ENCODE measurements around the gene NAA30. TPM values are rescaled to one million over a fixed set of nuclear protein-coding genes. Genes with fewer than 3 reads are reported as not detected.

NAA30 gene
- total RNA-seq, 2 donors from 2014 or later = 19.6 to 22.2 TPM

DNA sequence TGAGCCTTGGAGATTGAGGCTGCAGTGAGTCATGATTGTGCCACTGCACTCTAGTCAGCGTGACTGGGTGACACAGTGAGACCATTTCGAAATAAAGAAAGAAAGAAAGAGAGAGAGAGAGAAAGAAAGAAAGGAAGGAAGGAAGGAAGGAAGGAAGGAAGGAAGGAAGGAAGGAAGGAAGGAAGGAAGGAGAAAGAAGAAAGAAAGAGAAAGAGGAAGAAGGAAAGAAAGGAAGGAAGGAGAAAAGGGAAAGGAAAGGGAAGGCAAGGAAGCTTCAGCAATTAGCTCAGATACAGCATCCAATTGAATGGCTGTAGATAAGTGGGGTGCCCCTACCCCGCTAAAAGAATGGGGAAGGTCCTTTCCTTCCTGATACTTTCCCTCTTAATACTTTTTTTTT is 9.5 kb upstream of the NAA30 start:
- no peak overlapping the region for H3K27ac Mint-ChIP-seq
- H3K9me3 ChIP-seq (ENCODE audit: control insufficient read depth, low read length, poor library complexity, severe bottlenecking) = no peaks in the 10 kb centered on the region
- H3K4me1 Mint-ChIP-seq = no peaks in the 10 kb centered on the region
- DNase-seq (no peak), ATAC-seq (no peak)
- H3K27me3 Mint-ChIP-seq = no peaks in the 10 kb centered on the region
- H3K36me3 Mint-ChIP-seq (ENCODE audit: low read depth) = peaks cover 2% of the 10 kb centered on the region
- H3K4me3 Mint-ChIP-seq = no peak overlapping the region

DNA sequence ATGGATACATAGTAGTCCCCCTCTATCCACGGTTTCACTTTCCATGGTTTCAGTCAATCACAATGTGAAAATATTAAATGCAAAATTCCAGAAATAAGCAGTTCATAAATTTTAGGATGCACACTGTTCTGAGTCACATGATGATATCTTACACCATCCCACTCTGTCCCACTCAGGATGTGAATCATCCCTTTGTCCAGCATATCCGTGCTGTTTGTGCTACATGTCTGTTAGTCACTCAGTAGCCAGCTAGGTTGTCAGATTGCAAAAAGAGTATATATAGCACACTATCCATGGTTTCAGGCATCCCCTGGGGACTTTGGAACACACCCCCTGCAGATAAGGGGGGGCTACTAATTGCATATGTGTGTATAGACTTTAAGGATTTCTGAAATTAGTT is 8.1 kb upstream of the NAA30 start:
- Mint-ChIP-seq H3K27ac (no peak overlapping the region), H3K27me3 (no peaks in the 10 kb centered on the region), H3K4me1 (no peaks in the 10 kb centered on the region), H3K36me3 (ENCODE audit: low read depth) (peaks cover 2% of the 10 kb centered on the region), H3K4me3 (no peak overlapping the region)
- DNase-seq (no peak), ATAC-seq (no peak)
- no peaks in the 10 kb centered on the region for H3K9me3 ChIP-seq (ENCODE audit: control insufficient read depth, low read length, poor library complexity, severe bottlenecking)

- ATAC-seq (no peak), DNase-seq (no peak)
- Mint-ChIP-seq H3K4me3 (no peak overlapping the region), H3K36me3 (ENCODE audit: low read depth) (peaks cover 2% of the 10 kb centered on the region), H3K27me3 (no peaks in the 10 kb centered on the region), H3K27ac (no peak overlapping the region), H3K4me1 (no peaks in the 10 kb centered on the region)
- no peaks in the 10 kb centered on the region for H3K9me3 ChIP-seq (ENCODE audit: control insufficient read depth, low read length, poor library complexity, severe bottlenecking)
These were observed 7.2 kb upstream of the NAA30 start for GRCh38 chr14:57383125-57383745.

DNA sequence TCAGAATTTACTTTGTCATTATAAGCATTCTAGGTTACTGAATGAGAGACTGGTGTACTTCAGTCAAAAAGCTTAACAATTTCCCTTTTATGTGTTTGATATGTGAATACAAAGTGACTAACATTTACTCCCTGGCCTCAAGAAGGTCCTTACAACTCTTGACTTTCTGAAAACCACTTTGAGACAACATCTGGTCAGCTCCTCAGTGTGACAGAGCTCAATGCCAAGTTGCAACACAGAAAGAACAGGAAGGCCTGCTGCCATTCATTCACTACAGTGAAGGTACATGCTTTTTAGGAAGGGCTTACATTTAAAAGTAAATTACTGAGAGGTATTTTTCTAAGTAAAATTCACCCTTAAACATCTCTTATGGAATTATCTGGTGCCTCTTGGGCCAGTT is 2.3 kb upstream of the NAA30 start:
- H3K4me3 Mint-ChIP-seq = no peak overlapping the region
- no peaks in the 10 kb centered on the region for H3K9me3 ChIP-seq (ENCODE audit: control insufficient read depth, low read length, poor library complexity, severe bottlenecking)
- peaks cover 17% of the 10 kb centered on the region for H3K4me1 Mint-ChIP-seq
- peaks cover 3% of the 10 kb centered on the region for H3K36me3 Mint-ChIP-seq (ENCODE audit: low read depth)
- ATAC-seq = no peak
- no peaks in the 10 kb centered on the region for H3K27me3 Mint-ChIP-seq
- DNase-seq = no peak
- no peak overlapping the region for H3K27ac Mint-ChIP-seq

- no peak for ATAC-seq
- Mint-ChIP-seq H3K4me3 (peak overlapping the region; percentile 95), H3K27ac (peak overlapping the region; percentile 99), H3K4me1 (peaks cover 20% of the 10 kb centered on the region), H3K36me3 (ENCODE audit: low read depth) (peaks cover 3% of the 10 kb centered on the region), H3K27me3 (no peaks in the 10 kb centered on the region)
- no peaks in the 10 kb centered on the region for H3K9me3 ChIP-seq (ENCODE audit: control insufficient read depth, low read length, poor library complexity, severe bottlenecking)
- no peak for DNase-seq
These were observed 745 bp upstream of the NAA30 start for GRCh38 chr14:57389646-57390036.

DNA sequence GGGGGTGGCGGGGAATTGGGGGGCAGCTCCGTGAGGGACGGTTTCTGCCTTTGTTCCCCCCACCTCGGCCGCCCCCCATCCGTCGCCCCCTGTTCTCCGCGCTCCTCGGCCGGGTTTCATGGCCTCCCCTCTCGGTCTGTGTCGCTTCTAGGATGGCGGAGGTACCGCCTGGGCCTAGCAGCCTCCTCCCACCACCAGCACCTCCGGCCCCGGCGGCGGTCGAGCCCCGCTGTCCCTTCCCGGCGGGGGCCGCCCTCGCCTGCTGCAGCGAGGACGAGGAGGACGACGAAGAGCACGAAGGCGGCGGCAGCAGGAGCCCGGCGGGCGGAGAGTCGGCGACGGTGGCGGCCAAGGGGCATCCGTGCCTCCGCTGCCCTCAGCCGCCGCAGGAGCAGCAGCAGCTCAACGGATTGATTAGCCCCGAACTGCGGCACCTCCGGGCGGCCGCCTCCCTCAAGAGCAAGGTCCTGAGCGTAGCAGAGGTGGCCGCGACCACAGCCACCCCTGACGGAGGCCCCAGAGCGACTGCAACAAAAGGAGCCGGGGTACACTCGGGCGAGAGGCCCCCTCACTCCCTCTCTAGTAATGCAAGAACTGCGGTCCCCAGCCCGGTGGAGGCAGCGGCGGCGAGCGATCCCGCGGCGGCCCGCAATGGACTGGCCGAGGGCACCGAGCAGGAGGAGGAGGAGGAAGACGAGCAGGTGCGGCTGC is 575 bp downstream of the NAA30 start:
- H3K9me3 ChIP-seq (ENCODE audit: control insufficient read depth, low read length, poor library complexity, severe bottlenecking) = no peaks in the 10 kb centered on the region
- ATAC-seq (peak; percentile 40), DNase-seq (peak in 1 of 3 donors; percentile 30)
- peak overlapping the region; percentile 95 for H3K4me3 Mint-ChIP-seq
- H3K4me1 Mint-ChIP-seq = peaks cover 20% of the 10 kb centered on the region
- peaks cover 2% of the 10 kb centered on the region for H3K36me3 Mint-ChIP-seq (ENCODE audit: low read depth)
- no peaks in the 10 kb centered on the region for H3K27me3 Mint-ChIP-seq
- peak overlapping the region; percentile 99 for H3K27ac Mint-ChIP-seq

GRCh38 chr14:57391517-57392195 is 1.3 kb downstream of the NAA30 start:
- no peaks in the 10 kb centered on the region for H3K27me3 Mint-ChIP-seq
- H3K36me3 Mint-ChIP-seq (ENCODE audit: low read depth) = peaks cover 3% of the 10 kb centered on the region
- peak overlapping the region; percentile 95 for H3K4me3 Mint-ChIP-seq
- DNase-seq (no peak), ATAC-seq (no peak)
- no peaks in the 10 kb centered on the region for H3K9me3 ChIP-seq (ENCODE audit: control insufficient read depth, low read length, poor library complexity, severe bottlenecking)
- H3K27ac Mint-ChIP-seq = peak overlapping the region; percentile 99
- peaks cover 20% of the 10 kb centered on the region for H3K4me1 Mint-ChIP-seq

GRCh38 chr14:57392830-57393229 is 2.4 kb downstream of the NAA30 start:
- Mint-ChIP-seq H3K4me1 (peaks cover 20% of the 10 kb centered on the region), H3K4me3 (peak overlapping the region; percentile 68), H3K27ac (peak overlapping the region; percentile 99), H3K36me3 (ENCODE audit: low read depth) (peaks cover 3% of the 10 kb centered on the region), H3K27me3 (no peaks in the 10 kb centered on the region)
- ATAC-seq = no peak
- H3K9me3 ChIP-seq (ENCODE audit: control insufficient read depth, low read length, poor library complexity, severe bottlenecking) = no peaks in the 10 kb centered on the region
- DNase-seq = no peak

GRCh38 chr14:57400556-57401494 is 10.4 kb downstream of the NAA30 start:
- H3K27ac Mint-ChIP-seq = peak overlapping the region; percentile 75
- H3K27me3 Mint-ChIP-seq = no peaks in the 10 kb centered on the region
- ATAC-seq = no peak
- H3K9me3 ChIP-seq (ENCODE audit: control insufficient read depth, low read length, poor library complexity, severe bottlenecking) = no peaks in the 10 kb centered on the region
- no peak for DNase-seq
- H3K36me3 Mint-ChIP-seq (ENCODE audit: low read depth) = peaks cover 6% of the 10 kb centered on the region
- no peak overlapping the region for H3K4me3 Mint-ChIP-seq
- peaks cover 27% of the 10 kb centered on the region for H3K4me1 Mint-ChIP-seq

DNA sequence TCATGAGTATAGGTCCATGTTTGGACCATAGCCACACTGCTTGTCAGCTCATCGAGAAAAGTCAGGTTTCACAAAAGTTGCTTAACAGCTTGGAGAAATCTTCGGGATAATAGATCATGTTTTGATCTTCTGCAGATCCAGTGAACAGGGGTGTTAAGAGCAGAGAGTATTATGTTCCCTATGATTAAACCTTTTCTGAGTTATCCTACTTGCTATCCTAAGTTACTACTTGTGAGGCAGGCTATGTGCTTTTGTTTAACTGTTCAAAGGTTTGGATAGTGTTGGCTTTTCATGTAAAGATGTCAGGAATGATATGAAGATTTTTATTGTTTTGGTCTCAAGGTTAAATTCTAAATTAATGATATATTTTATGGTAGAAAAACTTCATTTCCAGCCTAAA is 11.1 kb downstream of the NAA30 start:
- no peaks in the 10 kb centered on the region for H3K9me3 ChIP-seq (ENCODE audit: control insufficient read depth, low read length, poor library complexity, severe bottlenecking)
- no peaks in the 10 kb centered on the region for H3K27me3 Mint-ChIP-seq
- ATAC-seq (no peak), DNase-seq (no peak)
- H3K36me3 Mint-ChIP-seq (ENCODE audit: low read depth) = peaks cover 5% of the 10 kb centered on the region
- no peak overlapping the region for H3K4me3 Mint-ChIP-seq
- peak overlapping the region; percentile 92 for H3K27ac Mint-ChIP-seq
- peaks cover 29% of the 10 kb centered on the region for H3K4me1 Mint-ChIP-seq

DNA sequence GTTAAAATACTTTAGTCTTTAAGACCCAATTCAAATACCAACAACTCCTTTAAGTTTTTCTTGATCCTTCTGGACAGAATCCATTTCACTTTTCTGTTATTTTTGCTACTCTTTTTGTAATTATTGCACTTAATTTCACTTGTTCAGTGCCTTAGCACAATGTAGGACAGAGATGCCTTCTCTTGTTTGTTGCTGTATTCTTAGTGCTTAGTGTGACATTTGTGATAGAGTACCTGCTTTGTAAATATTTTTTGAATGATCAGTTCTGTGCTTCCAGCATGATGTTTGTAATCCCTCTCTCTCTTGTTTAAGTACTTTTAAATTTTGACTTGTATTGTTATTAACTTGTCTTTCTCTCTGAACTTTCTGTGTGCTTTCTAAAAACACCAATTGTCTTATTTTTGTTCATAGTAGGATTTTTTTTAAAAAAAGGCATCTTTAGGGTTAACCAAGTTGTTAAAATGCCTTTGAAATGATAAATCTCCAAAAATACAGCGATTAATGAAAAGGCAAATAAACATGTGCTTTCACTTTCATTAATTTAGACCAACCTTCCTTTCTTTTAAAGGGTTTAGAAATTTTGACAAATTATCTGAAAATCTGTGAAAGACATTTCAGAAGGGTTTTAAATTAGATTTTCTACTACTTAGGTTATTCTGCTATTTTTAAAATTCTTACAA is 11.9 kb downstream of the NAA30 start:
- peak overlapping the region; percentile 80 for H3K4me3 Mint-ChIP-seq
- H3K27ac Mint-ChIP-seq = peak overlapping the region; percentile 92
- H3K36me3 Mint-ChIP-seq (ENCODE audit: low read depth) = peaks cover 6% of the 10 kb centered on the region
- DNase-seq (no peak), ATAC-seq (no peak)
- H3K4me1 Mint-ChIP-seq = peaks cover 31% of the 10 kb centered on the region
- no peaks in the 10 kb centered on the region for H3K27me3 Mint-ChIP-seq
- no peaks in the 10 kb centered on the region for H3K9me3 ChIP-seq (ENCODE audit: control insufficient read depth, low read length, poor library complexity, severe bottlenecking)

- H3K27ac Mint-ChIP-seq = no peak overlapping the region
- no peak for ATAC-seq
- peaks cover 37% of the 10 kb centered on the region for H3K4me1 Mint-ChIP-seq
- no peak for DNase-seq
- H3K36me3 Mint-ChIP-seq (ENCODE audit: low read depth) = peaks cover 7% of the 10 kb centered on the region
- H3K4me3 Mint-ChIP-seq = no peak overlapping the region
- H3K27me3 Mint-ChIP-seq = no peaks in the 10 kb centered on the region
- no peaks in the 10 kb centered on the region for H3K9me3 ChIP-seq (ENCODE audit: control insufficient read depth, low read length, poor library complexity, severe bottlenecking)
These were observed 13.1 kb downstream of the NAA30 start for GRCh38 chr14:57403521-57403864.

All from T-helper 17 cell (primary cell).